ENCODE measurements around the gene FGGY.

FGGY gene

DNA sequence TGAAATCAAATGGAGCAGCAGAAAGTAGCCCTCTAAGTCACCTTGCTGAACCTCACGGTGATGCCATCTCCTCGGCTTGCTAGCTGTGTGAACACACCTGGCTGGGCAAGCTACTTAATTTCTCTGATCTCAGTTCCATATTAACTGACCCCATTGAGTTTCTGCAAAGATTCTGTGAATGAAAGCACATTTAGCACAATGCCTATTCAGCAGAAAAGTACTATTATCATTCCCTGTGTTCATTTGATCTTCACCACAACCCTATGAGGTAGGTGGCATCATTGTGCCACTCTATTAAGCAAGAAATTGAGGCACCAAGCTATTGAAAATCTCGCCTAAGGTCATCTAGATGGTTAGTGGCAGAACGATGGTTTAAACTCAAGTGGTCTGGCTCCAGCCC is 387.8 kb downstream of the FGGY start:
- TF ChIP-seq, protein P1, sequence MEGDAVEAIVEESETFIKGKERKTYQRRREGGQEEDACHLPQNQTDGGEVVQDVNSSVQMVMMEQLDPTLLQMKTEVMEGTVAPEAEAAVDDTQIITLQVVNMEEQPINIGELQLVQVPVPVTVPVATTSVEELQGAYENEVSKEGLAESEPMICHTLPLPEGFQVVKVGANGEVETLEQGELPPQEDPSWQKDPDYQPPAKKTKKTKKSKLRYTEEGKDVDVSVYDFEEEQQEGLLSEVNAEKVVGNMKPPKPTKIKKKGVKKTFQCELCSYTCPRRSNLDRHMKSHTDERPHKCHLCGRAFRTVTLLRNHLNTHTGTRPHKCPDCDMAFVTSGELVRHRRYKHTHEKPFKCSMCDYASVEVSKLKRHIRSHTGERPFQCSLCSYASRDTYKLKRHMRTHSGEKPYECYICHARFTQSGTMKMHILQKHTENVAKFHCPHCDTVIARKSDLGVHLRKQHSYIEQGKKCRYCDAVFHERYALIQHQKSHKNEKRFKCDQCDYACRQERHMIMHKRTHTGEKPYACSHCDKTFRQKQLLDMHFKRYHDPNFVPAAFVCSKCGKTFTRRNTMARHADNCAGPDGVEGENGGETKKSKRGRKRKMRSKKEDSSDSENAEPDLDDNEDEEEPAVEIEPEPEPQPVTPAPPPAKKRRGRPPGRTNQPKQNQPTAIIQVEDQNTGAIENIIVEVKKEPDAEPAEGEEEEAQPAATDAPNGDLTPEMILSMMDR (IDR thresholded peaks at IDR 0.05; ENCODE audit: low read depth, low read length) = no peak

DNA sequence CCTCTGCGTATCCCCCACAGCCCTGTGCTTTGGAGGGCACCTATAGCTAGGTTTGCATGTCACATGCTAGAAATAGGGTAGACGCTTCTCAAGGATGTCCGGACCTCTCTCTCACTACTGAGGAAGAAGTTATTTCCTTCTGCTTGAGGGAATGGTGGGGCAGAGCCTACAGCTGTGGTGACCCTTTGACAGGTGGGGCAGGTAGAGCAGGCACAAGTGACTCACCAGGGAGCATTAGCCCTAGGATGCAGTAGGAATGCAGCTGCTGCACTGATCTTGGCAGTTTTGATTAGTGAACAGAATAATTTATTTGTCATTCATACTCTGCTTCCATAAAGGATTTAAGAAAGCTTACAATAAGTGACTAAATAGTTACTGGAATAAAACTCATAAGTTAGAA is 388.2 kb downstream of the FGGY start:
- Histone ChIP-seq H3K27ac (no peak overlapping the region), H3K9me3 (ENCODE audit: severe bottlenecking) (no peaks in the 10 kb centered on the region), H3K27me3 (ENCODE audit: insufficient read depth, low read depth, severe bottlenecking) (no peaks in the 10 kb centered on the region), H3K36me3 (no peaks in the 10 kb centered on the region), H3K4me3 (ENCODE audit: low read depth, low read length) (no peak overlapping the region)
- TF ChIP-seq, protein P1 (IDR thresholded peaks at IDR 0.05; ENCODE audit: low read depth, low read length) = no peak
- no peak for DNase-seq

More for the DNA sequence above, 387.8 kb downstream of the FGGY start:
- no peaks in the 10 kb centered on the region for H3K36me3 ChIP-seq
- no peak overlapping the region for H3K27ac ChIP-seq
- H3K9me3 ChIP-seq (ENCODE audit: severe bottlenecking) = no peaks in the 10 kb centered on the region
- no peak for DNase-seq
- no peak overlapping the region for H3K4me3 ChIP-seq (ENCODE audit: low read depth, low read length)
- H3K27me3 ChIP-seq (ENCODE audit: insufficient read depth, low read depth, severe bottlenecking) = no peaks in the 10 kb centered on the region

DNA sequence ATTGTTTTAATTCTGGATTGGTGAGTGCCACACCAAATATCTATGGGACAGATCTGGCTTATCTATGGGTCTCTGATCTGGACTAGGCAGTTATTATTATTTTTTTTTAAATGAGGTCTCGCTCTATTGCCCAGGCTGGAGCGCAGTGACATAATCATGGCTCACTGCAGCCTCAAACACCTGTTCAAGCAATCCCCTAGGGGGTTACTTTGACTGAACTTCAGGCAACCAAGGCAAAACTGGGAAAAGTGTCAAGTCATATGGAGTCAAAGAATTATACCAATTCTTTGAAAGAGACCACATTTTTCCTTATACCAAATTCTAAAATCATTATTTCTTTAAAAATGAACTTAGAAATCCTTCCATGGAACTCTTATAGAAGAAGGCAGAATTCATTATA is 388.8 kb downstream of the FGGY start:
- TF ChIP-seq, protein P1 (IDR thresholded peaks at IDR 0.05; ENCODE audit: low read depth, low read length) = no peak
- no peaks in the 10 kb centered on the region for H3K27me3 ChIP-seq (ENCODE audit: insufficient read depth, low read depth, severe bottlenecking)
- H3K36me3 ChIP-seq = no peaks in the 10 kb centered on the region
- no peak overlapping the region for H3K4me3 ChIP-seq (ENCODE audit: low read depth, low read length)
- no peaks in the 10 kb centered on the region for H3K9me3 ChIP-seq (ENCODE audit: severe bottlenecking)
- H3K27ac ChIP-seq = peak overlapping the region; percentile 35
- DNase-seq = no peak

DNA sequence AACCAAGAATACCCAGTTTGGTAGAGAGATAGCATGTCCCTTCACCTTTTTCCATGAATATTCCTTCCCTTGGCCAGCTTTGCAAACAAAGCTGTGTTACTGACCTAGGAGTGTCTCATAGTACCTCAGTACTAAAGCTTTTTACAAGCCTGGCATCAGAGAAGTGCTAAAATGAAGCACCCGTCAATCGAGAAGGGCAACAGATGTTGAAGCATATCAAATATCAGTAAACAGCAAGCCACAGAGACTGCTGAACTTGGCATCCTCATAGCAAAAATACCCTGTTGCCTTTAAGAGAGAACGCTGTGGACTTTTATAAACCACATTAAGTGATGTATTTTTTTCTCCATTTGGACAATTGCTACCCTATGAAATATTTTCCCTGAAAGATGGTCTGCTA is 389.3 kb downstream of the FGGY start:
- no peak for DNase-seq
- no peaks in the 10 kb centered on the region for H3K27me3 ChIP-seq (ENCODE audit: insufficient read depth, low read depth, severe bottlenecking)
- TF ChIP-seq, protein P1 (IDR thresholded peaks at IDR 0.05; ENCODE audit: low read depth, low read length) = no peak
- H3K9me3 ChIP-seq (ENCODE audit: severe bottlenecking) = no peaks in the 10 kb centered on the region
- H3K4me3 ChIP-seq (ENCODE audit: low read depth, low read length) = no peak overlapping the region
- H3K36me3 ChIP-seq = no peaks in the 10 kb centered on the region
- peak overlapping the region; percentile 35 for H3K27ac ChIP-seq

DNA sequence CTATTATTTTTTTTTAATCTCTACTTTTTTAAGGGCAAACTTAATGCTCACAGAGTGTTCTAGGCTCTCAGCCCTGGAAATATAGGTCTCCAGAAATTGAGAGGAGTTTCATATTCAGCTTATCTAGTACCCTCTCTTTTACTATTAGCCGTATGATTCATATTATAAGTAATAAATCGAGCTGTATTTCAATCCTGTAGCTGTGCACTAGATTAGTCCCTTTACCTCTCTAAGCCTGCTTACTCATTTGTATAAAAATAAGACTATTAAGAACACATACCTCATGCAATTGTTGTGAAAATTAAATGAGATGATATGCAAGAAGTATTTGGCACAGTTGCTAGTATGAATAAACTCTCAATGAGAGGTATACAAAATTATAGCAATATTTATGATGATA is 389.7 kb downstream of the FGGY start:
- H3K27ac ChIP-seq = no peak overlapping the region; the same call in 1 of the 2 replicates

DNA sequence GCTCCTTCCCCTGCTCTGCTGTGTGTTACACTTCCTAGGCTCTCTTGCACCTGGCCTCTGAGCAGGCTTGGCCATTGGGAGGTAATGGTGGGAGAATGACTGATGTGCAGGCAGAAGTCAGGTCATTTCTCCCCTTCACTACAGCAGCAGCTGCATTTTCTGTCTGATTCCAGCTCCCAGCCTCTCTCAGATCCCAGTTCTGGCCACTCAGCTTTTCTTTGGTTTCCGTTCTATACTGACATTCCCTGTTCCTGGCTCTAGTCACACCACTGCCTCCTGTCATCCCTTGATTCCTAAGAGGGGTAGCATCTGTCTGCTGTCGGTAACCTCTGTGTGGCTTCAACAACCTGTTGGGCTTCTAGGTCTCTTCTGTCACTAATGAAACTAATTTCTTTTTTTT is 390.2 kb downstream of the FGGY start:
- Histone ChIP-seq H3K27me3 (ENCODE audit: insufficient read depth, low read depth, severe bottlenecking) (no peaks in the 10 kb centered on the region), H3K4me3 (ENCODE audit: low read depth, low read length) (no peak overlapping the region), H3K27ac (no peak overlapping the region), H3K9me3 (ENCODE audit: severe bottlenecking) (no peaks in the 10 kb centered on the region), H3K36me3 (no peaks in the 10 kb centered on the region)
- TF ChIP-seq, protein P1 (IDR thresholded peaks at IDR 0.05; ENCODE audit: low read depth, low read length) = no peak
- DNase-seq = no peak

More for the DNA sequence above, 389.7 kb downstream of the FGGY start:
- Histone ChIP-seq H3K9me3 (ENCODE audit: severe bottlenecking) (no peaks in the 10 kb centered on the region), H3K27me3 (ENCODE audit: insufficient read depth, low read depth, severe bottlenecking) (no peaks in the 10 kb centered on the region), H3K4me3 (ENCODE audit: low read depth, low read length) (no peak overlapping the region), H3K36me3 (no peaks in the 10 kb centered on the region)
- DNase-seq = no peak
- TF ChIP-seq, protein P1 (IDR thresholded peaks at IDR 0.05; ENCODE audit: low read depth, low read length) = no peak
